BLaER1 (cell line): ENCODE results near the gene DYNLT2B.

Experiments
- H3K27ac ChIP-seq: shearing (Covaris generic); formaldehyde crosslinking; 2 replicates; pipeline ENCODE4 v1.8.1; 2022
- H3K27me3 ChIP-seq: shearing (Covaris generic); formaldehyde crosslinking; 2 replicates; pipeline ENCODE4 v1.8.1; 2022
- H3K36me3 ChIP-seq: shearing (Covaris generic); formaldehyde crosslinking; 2 replicates; pipeline ENCODE4 v1.8.1; 2022
- H3K4me1 ChIP-seq: shearing (Covaris generic); formaldehyde crosslinking; 2 replicates; pipeline ENCODE4 v1.8.1; 2022
- H3K4me2 ChIP-seq: shearing (Covaris generic); formaldehyde crosslinking; 2 replicates; pipeline ENCODE4 v1.8.1; 2022
- H3K4me3 ChIP-seq: shearing (Covaris generic); formaldehyde crosslinking; 2 replicates; pipeline ENCODE4 v1.8.1; 2022
- H3K9ac ChIP-seq: shearing (Covaris generic); formaldehyde crosslinking; 2 replicates; pipeline ENCODE4 v1.8.1; 2022
- H3K9me3 ChIP-seq: shearing (Covaris generic); formaldehyde crosslinking; 2 replicates; pipeline ENCODE4 v1.8.1; 2022
- H4K20me1 ChIP-seq: shearing (Covaris generic); formaldehyde crosslinking; 2 replicates; pipeline ENCODE4 v1.8.1; 2022
- Cebpa-rat ChIP-seq: shearing (Covaris generic); IDR thresholded peaks from 2 replicates; pipeline ENCODE4 v1.8.1; 2022

The DYNLT2B gene

DNA sequence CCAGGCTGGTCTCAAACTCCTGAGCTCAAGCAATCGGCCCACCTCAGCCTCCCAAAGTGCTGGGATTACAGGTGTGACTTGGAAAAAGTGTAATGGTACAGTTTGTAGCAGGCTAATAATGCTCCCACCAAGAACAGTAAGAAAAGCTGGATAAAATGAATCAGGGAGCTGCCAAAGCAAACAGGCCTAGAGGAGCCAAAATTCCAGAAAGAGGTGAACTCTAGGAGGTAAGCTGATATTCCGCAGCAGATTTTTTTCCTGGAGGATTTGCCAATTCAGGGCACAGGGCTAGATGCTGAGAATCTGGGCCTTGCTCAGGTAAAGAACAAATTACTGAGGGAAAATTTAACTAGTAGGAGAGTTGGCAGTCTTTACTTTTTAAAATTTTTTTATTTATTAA is 19.5 kb downstream of the DYNLT2B start:
- Histone ChIP-seq H3K4me3 (no peak overlapping the region), H3K9me3 (no peaks in the 10 kb centered on the region), H3K27ac (no peak overlapping the region), H3K27me3 (no peaks in the 10 kb centered on the region), H3K4me1 (peaks cover 6% of the 10 kb centered on the region), H3K36me3 (peaks cover 36% of the 10 kb centered on the region), H4K20me1 (no peaks in the 10 kb centered on the region), H3K9ac (no peak overlapping the region), H3K4me2 (no peak overlapping the region)
- TF ChIP-seq Cebpa-rat, result no peak

DNA sequence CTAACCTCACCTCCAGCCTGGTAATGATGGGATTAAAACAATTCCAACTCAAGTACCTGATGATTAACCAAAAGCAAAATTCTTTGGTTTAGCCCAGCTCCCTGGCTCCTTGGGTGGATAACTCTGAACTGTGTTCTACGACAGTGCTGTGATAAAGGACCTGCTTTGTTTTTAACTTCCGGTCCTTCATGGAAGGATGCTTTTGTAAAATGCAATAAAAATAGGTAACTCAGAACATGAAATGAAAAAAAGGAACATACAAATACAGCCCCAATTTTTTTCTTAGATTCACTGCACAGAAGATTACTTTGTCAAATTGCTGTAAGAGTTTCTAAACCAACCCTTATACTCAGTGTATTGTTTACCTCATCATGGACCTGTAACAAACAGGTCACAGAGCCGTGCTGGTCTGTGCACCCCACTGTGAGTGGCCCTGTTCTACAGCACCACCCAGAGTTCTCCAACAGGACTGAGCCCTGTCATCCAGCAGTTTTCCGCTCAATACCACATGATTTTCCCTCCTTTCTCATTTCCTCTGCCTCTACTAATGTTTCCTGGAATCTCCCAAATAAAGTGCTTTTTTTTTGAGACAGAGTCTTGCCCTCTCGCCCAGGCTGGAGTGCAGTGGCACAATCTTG is 25.6 kb downstream of the DYNLT2B start:
- H3K27ac ChIP-seq, result no peak overlapping the region
- TF ChIP-seq Cebpa-rat, result no peak
- H3K36me3 ChIP-seq, result no peaks in the 10 kb centered on the region
- peaks cover 30% of the 10 kb centered on the region for H3K4me1 ChIP-seq
- no peak overlapping the region for H3K4me3 ChIP-seq
- no peak overlapping the region for H3K9ac ChIP-seq
- H3K9me3 ChIP-seq, result no peaks in the 10 kb centered on the region
- no peaks in the 10 kb centered on the region for H3K27me3 ChIP-seq
- H4K20me1 ChIP-seq, result no peaks in the 10 kb centered on the region
- peak overlapping the region; percentile 59 for H3K4me2 ChIP-seq

DNA sequence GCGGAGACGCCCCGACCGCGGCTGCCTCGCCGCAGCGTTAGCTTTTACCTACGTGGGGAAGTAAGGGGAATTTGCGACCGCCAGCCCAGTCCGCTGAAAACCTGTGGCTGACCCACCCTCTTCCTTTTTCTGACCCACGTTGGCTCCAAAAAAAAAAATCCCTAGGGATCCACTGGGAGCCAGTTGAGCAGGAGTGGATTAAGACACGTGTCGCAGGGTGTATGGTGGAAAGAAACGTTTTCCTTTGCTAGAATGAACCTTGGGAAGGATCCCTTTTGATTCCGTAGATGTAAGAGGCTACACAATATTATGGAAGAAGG is 29.9 kb downstream of the DYNLT2B start:
- Histone ChIP-seq H3K27ac (peak overlapping the region; percentile 92), H3K4me3 (peak overlapping the region; percentile 93), H4K20me1 (peaks cover 28% of the 10 kb centered on the region; the same call in 1 of the 2 replicates), H3K9ac (peak overlapping the region; percentile 91), H3K9me3 (no peaks in the 10 kb centered on the region), H3K27me3 (no peaks in the 10 kb centered on the region), H3K36me3 (no peaks in the 10 kb centered on the region), H3K4me1 (peaks cover 54% of the 10 kb centered on the region), H3K4me2 (peak overlapping the region; percentile 88)
- TF ChIP-seq Cebpa-rat, result no peak

DNA sequence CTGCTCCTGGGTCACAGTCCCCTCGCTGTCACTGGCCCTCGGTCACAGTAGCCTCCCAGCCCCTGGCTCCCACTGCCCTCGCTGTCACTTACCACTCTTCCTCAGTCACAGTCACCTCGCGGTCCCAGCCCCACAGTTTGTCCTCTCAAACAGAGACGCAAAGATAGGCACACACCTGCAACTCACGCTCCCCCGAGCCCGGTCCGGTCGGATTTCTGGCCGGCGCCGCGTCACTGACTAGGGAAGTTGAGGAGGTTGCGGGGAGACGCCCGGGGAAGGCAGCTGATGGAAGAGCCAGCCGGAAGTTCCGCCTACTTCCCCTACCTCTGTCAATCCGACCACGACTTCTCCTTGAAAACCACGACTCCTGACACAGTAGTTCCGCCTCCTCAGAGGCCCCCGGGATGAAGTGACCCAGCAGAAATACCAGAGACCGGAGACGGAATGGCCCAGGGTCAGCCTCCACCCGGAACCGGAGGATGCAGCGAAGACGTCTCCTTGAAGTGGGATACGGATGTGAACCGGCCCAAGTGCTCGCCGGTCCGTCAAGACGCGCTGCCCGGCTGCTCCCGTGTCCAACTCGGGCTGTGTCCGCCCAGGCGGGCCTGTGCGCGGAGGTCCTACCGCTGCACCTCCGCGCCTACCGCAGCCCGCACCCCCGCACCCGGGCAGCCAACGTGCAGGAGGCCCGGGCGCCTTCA is 30.4 kb downstream of the DYNLT2B start, which contains the start of gene PCYT1A:
Gene PCYT1A, minus strand, starts transcription at position 287 of the 701 bp plus-strand sequence. CDS start 17,195 bp downstream, outside the sequence.
- Histone ChIP-seq H3K27ac (peak within 1 kb of the TSS; percentile 92), H3K9me3 (no peaks in the 10 kb centered on the region), H3K4me3 (peak within 1 kb of the TSS; percentile 93), H3K4me1 (peaks cover 51% of the 10 kb centered on the region), H3K9ac (peak within 1 kb of the TSS; percentile 91), H3K4me2 (peak within 1 kb of the TSS; percentile 88), H3K36me3 (no peaks in the 10 kb centered on the region), H3K27me3 (no peaks in the 10 kb centered on the region), H4K20me1 (peaks cover 34% of the 10 kb centered on the region; the same call in 1 of the 2 replicates)
- TF ChIP-seq Cebpa-rat, result no peak

DNA sequence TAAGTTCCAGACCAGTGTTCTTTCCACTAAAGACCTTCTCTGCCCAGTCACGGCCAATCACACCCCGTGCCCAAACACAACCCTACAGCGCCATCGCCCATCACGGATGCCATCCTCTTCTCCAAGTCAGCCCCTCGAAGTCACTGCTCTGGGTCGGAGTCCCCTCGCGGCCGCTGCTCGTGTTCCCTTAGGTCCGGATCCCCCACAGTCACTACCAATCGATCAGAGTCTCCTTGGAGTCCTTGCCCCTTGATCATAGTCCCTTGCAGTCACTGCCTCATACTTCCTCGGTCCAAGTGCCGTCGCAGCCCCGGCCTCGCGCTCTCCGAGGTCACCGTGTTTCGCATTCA is 31.0 kb downstream of the DYNLT2B start:
- H3K27ac ChIP-seq, result peak overlapping the region; percentile 92
- H3K4me3 ChIP-seq, result peak overlapping the region; percentile 93
- peak overlapping the region; percentile 88 for H3K4me2 ChIP-seq
- no peaks in the 10 kb centered on the region for H3K27me3 ChIP-seq
- no peak for TF ChIP-seq Cebpa-rat
- no peaks in the 10 kb centered on the region for H3K36me3 ChIP-seq
- peaks cover 34% of the 10 kb centered on the region; the same call in 1 of the 2 replicates for H4K20me1 ChIP-seq
- H3K9me3 ChIP-seq, result no peaks in the 10 kb centered on the region
- H3K4me1 ChIP-seq, result peaks cover 46% of the 10 kb centered on the region
- peak overlapping the region; percentile 91 for H3K9ac ChIP-seq

DNA sequence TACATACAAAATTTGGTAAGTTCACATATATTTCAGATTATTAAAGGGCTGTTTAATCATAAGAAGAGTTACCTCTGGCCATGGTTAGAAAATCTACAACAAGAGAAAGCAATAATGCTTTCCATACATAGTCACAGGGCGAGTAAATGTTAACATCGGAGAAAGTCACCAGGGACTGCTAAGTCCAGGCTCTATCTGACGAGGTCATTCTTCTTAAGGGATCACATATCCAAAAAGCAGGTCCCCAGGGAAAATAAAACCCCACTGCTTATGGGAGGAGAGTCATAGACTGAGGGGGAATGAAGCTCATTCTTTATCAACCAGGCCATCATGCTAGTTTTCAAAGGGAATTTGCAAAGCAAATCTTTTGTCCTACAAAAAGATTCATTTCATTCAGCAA is 33.6 kb downstream of the DYNLT2B start:
- Histone ChIP-seq H3K27ac (no peak overlapping the region), H3K4me3 (no peak overlapping the region), H3K36me3 (no peaks in the 10 kb centered on the region), H3K27me3 (no peaks in the 10 kb centered on the region), H3K4me1 (peaks cover 57% of the 10 kb centered on the region), H3K9me3 (no peaks in the 10 kb centered on the region), H3K9ac (no peak overlapping the region), H3K4me2 (peak overlapping the region; percentile 88), H4K20me1 (peaks cover 41% of the 10 kb centered on the region; the same call in 1 of the 2 replicates)
- TF ChIP-seq Cebpa-rat, result no peak

DNA sequence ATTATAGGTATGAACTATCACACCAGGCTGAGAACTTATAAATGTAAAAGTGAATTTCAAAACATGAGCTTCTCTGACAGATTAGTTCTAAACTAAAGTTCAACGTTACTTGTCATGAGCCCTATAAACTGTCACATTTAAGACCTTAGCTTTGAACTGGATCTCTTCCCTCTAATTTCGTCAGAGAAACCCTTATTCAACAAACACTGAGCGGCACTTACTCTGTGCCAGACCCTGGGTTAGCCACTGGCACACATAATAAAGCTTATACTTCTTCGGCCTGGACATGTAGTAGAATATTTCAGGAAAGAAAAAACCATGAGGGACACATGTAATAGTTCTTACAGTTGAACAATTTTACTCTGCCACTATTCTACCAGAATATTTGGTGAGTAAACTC is 36.1 kb downstream of the DYNLT2B start:
- Histone ChIP-seq H3K9ac (no peak overlapping the region), H3K27ac (no peak overlapping the region), H3K36me3 (0 out of 2 replicates have a peak, but pooled peaks cover 4% of the 10 kb centered on the region), H3K4me2 (no peak overlapping the region), H3K4me1 (peaks cover 53% of the 10 kb centered on the region), H4K20me1 (peaks cover 41% of the 10 kb centered on the region; the same call in 1 of the 2 replicates), H3K27me3 (no peaks in the 10 kb centered on the region), H3K9me3 (no peaks in the 10 kb centered on the region), H3K4me3 (no peak overlapping the region)
- TF ChIP-seq Cebpa-rat, result no peak

DNA sequence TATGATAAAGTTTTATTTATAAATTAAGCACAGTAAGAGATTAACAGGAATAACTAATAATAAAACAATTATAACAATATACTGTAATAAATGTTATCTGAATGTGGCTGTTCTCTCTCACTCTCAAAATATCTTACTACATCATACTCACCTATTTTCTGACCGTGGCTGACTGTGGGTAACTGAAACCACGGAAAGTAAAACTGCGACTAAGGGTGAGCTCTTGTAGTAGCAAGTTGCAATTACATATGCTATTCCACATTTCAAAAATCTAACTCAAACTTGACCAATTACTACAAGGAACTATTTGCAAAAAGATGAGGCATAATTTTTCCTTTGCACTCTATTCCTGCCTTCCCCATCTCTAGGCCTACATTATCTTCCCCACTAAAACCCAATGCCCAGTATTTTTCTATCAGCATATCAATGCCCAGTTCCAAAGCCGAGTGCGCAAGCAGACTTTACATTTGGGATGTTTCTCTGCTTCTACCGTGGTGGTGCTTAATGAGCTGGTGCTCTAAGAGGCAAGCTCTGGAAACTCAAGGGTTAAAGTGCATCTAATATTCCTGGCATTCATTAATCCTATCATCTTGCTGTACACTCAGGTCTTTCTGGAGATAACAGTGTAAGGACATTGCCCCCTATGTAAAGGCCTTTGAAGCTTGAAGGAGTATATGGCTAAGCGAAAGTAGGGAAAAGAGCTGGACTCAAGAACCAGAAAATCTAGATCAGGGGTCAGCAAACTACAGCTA is 37.2 kb downstream of the DYNLT2B start:
- H3K4me2 ChIP-seq, result 0 out of 2 replicates have a peak overlapping the region, but pooled peaks have one; percentile 7
- H3K9ac ChIP-seq, result no peak overlapping the region
- H3K4me1 ChIP-seq, result peaks cover 43% of the 10 kb centered on the region
- H3K27ac ChIP-seq, result no peak overlapping the region
- H3K27me3 ChIP-seq, result no peaks in the 10 kb centered on the region
- TF ChIP-seq Cebpa-rat, result no peak
- no peak overlapping the region for H3K4me3 ChIP-seq
- H4K20me1 ChIP-seq, result peaks cover 37% of the 10 kb centered on the region; the same call in 1 of the 2 replicates
- no peaks in the 10 kb centered on the region for H3K9me3 ChIP-seq
- 0 out of 2 replicates have a peak, but pooled peaks cover 4% of the 10 kb centered on the region for H3K36me3 ChIP-seq

DNA sequence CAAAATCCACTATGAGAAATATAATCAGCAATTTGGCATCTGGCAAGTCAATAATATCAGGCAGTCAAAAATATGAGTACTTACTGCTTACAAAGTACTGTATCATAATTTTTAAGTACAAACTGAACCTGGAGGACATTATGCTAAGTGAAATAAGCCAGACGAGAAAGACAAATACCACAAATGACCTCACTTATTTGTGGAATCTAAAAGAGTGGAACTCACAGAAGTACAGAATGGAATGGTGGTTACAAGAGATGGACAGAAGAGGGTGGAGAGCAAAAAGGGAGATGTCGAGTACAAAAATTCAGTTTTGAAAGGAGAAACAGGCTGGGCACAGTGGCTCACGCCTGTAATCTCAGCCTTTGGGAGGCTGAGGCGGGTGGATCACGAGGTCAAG is 42.9 kb downstream of the DYNLT2B start:
- H3K4me3 ChIP-seq, result no peak overlapping the region
- peaks cover 13% of the 10 kb centered on the region for H3K4me1 ChIP-seq
- no peak overlapping the region for H3K9ac ChIP-seq
- H3K27me3 ChIP-seq, result no peaks in the 10 kb centered on the region
- no peaks in the 10 kb centered on the region for H4K20me1 ChIP-seq
- no peak overlapping the region for H3K4me2 ChIP-seq
- H3K9me3 ChIP-seq, result peaks cover 30% of the 10 kb centered on the region
- H3K27ac ChIP-seq, result no peak overlapping the region
- peaks cover 49% of the 10 kb centered on the region for H3K36me3 ChIP-seq
- TF ChIP-seq Cebpa-rat, result no peak

DNA sequence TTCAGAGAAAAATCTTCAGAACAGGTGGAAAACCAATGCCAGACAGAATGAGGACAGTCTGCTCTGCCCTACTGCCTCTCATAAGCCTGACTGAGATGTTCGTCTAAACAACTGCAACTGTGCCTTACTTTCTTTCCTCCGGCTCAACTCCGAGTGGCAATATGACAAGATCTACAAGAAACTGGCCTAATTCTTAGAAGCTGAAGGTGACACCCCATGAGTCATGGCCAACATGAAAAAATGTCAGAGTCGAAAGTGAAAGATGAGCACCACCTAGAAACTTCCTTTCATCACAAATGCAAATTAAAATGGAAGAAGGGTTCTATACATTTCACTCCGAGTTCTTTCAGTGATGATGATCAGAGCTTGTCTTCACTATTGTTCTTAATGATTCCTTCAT is 43.5 kb downstream of the DYNLT2B start:
- Histone ChIP-seq H4K20me1 (no peaks in the 10 kb centered on the region), H3K9me3 (peaks cover 30% of the 10 kb centered on the region), H3K4me3 (no peak overlapping the region), H3K4me2 (no peak overlapping the region), H3K27me3 (no peaks in the 10 kb centered on the region), H3K36me3 (peaks cover 54% of the 10 kb centered on the region), H3K27ac (no peak overlapping the region), H3K4me1 (peaks cover 7% of the 10 kb centered on the region; the same call in 1 of the 2 replicates), H3K9ac (no peak overlapping the region)
- TF ChIP-seq Cebpa-rat, result no peak
